Activated CD8-positive, alpha-beta T cell treated with anti-CD3 and anti-CD28 coated beads, Interleukin-2, amount 10 ng/mL, durations not matched to agents 7 days and 5 days (primary cell): ENCODE results near the gene CHEK2. TPM values are rescaled to one million over a fixed set of nuclear protein-coding genes. Genes with fewer than 3 reads are reported as not detected.
"Not testable (repeated sequence)": the region's sequence is repeated elsewhere in the genome, so short reads cannot be mapped to it uniquely, and the experiment has no call there.

Source experiments
- ATAC-seq: fragments of 150-1000 bp; cut with Tn5 transposase; one replicate; pipeline ENCODE4 v1.10.0; 2021; ENCODE audit warnings: moderate library complexity
- CTCF ChIA-PET: fragments of 350-600 bp; sonication (Branson Sonifier 250); formaldehyde crosslinking; loops from one replicate; lab custom pipeline; 2021; ENCODE audit warnings: antibody characterized with exemption; lab: Charles Lee
- POLR2A ChIA-PET: fragments of 350-600 bp; sonication (Branson Sonifier 250); formaldehyde crosslinking; loops from one replicate; lab custom pipeline; 2021; ENCODE audit warnings: antibody characterized with exemption; lab: Charles Lee
- DNase-seq: peaks from one replicate; pipeline ENCODE4 v3.0.0-alpha.2; 2020
- H3K27ac Mint-ChIP-seq: one replicate; pipeline ENCODE4 v1.8.0; 2021; ENCODE audit warnings: mild to moderate bottlenecking, mixed read lengths
- H3K27me3 Mint-ChIP-seq: one replicate; pipeline ENCODE4 v1.8.0; 2021; ENCODE audit warnings: low read depth, mixed read lengths
- H3K36me3 Mint-ChIP-seq: one replicate; pipeline ENCODE4 v1.8.0; 2021; ENCODE audit warnings: low read depth, mixed read lengths
- H3K4me1 Mint-ChIP-seq: one replicate; pipeline ENCODE4 v1.8.0; 2021; ENCODE audit warnings: low read depth, mixed read lengths
- H3K4me3 Mint-ChIP-seq: one replicate; pipeline ENCODE4 v1.8.0; 2021; ENCODE audit warnings: mild to moderate bottlenecking, mixed read lengths
- H3K9me3 Mint-ChIP-seq: one replicate; pipeline ENCODE4 v1.8.0; 2022; ENCODE audit warnings: mixed read lengths; ENCODE audit not compliant: insufficient read depth
- total RNA-seq, 2 experiments: library from RNA; stranded (reverse); gene quantifications; one replicate each; pipeline ENCODE4 v1.2.3, GENCODE V29; 2021

Gene CHEK2
- total RNA-seq, 2 experiments from 2014 or later: 43.7 to 47.9 TPM

- ATAC-seq (no peak), DNase-seq (peak; percentile 26)
- POLR2A ChIA-PET: interaction anchor here (1.4 to 3.8 kb wide), 3 partner anchors 9 to 59 kb away, joined by 3 to 24 read pairs (median 7); partner anchors contain the start of genes CCDC117 and XBP1
- CTCF ChIA-PET: interaction anchor here (1.0 to 1.7 kb wide), 6 partner anchors 32 to 141 kb away, joined by 3 to 6 read pairs (median 3); no protein-coding TSS in a partner anchor
- Mint-ChIP-seq H3K9me3 (no peaks in the 10 kb centered on the region), H3K27ac (peak overlapping the region; percentile 82), H3K36me3 (peaks cover 50% of the 10 kb centered on the region), H3K4me1 (peaks cover 43% of the 10 kb centered on the region), H3K4me3 (peak overlapping the region; percentile 87), H3K27me3 (no peaks in the 10 kb centered on the region)
These were observed 328 bp downstream of the CHEK2 start for GRCh38 chr22:28741200-28741784.

DNA sequence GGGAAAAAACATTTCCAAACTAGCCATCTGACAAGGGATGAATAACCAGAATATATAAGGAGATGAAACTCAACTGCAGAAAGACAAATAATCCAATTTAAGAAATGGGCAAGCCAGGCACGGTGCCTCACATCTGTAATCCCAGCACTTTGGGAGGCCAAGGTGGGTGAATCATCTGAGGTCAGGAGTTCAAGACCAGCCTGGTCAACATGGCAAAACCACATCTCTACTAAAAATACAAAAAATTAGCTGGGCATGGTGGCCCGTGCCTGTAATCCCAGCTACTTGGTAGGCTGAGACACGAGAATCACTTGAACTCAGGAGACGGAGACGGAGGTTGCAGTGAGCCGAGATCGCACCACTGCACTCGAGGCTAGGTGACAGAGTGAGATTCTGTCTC is 2.7 kb downstream of the CHEK2 start:
- H3K27ac Mint-ChIP-seq, CTCF ChIA-PET, H3K27me3 Mint-ChIP-seq, H3K4me3 Mint-ChIP-seq, POLR2A ChIA-PET, ATAC-seq, H3K9me3 Mint-ChIP-seq, DNase-seq: not testable (repeated sequence)
- Mint-ChIP-seq H3K4me1 (peaks cover 35% of the 10 kb centered on the region), H3K36me3 (peaks cover 38% of the 10 kb centered on the region)

GRCh38 chr22:28737701-28738100 is 3.9 kb downstream of the CHEK2 start:
- H3K4me3 Mint-ChIP-seq: no peak overlapping the region
- POLR2A ChIA-PET: no interaction called here

DNA sequence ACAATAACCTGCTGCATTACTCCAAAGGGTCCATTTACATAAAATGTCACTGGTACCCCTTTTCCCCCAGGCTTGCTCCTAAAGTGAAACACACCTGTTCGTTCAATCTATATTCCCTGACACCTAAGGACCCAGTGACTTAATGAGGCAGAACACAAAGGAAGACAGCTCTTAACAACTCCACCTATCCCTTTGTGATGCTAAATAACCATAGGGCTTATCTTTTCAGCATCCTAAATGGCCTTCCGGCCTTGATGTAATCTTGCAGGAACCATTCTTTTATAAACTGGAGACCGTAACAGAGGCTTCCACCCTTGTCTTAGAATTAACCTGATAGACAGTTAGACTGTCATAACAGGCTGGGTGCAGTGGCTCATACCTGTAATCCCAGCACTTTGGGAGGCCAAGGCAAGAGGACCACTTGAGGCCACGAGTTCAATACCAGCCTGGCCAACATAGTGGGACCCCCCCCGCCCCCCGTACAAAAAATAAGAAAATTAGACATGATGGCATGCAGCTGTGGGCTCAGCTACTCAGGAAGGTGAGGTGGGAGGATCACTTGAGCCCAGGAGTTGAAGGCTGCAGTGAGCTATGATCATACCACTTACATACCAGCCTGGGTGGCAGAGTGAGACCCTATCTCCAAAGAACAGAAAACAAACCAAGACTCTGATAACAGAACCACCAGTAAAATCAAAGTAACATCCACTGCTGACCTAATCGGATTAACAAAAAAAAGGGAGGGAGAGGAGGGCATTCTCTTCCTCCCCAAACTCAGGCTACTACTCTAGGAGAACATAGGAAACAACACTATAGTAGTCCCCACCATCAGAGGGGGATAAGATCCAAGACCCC is 5.1 kb downstream of the CHEK2 start:
- CTCF ChIA-PET: no interaction called here
- H3K9me3 Mint-ChIP-seq: no peaks in the 10 kb centered on the region
- ATAC-seq: no peak
- POLR2A ChIA-PET: no interaction called here
- H3K4me1 Mint-ChIP-seq: peaks cover 19% of the 10 kb centered on the region
- H3K27ac Mint-ChIP-seq: no peak overlapping the region
- DNase-seq: no peak
- H3K36me3 Mint-ChIP-seq: peaks cover 37% of the 10 kb centered on the region
- no peak overlapping the region for H3K4me3 Mint-ChIP-seq
- H3K27me3 Mint-ChIP-seq: no peaks in the 10 kb centered on the region

More at GRCh38 chr22:28737701-28738100, 3.9 kb downstream of the CHEK2 start:
- no peaks in the 10 kb centered on the region for H3K27me3 Mint-ChIP-seq
- peaks cover 39% of the 10 kb centered on the region for H3K36me3 Mint-ChIP-seq
- no peak for ATAC-seq
- H3K27ac Mint-ChIP-seq: no peak overlapping the region
- peaks cover 23% of the 10 kb centered on the region for H3K4me1 Mint-ChIP-seq
- CTCF ChIA-PET: no interaction called here
- DNase-seq: no peak
- H3K9me3 Mint-ChIP-seq: no peaks in the 10 kb centered on the region

GRCh38 chr22:28734393-28734792 is 7.2 kb downstream of the CHEK2 start:
- no peak for ATAC-seq
- H3K9me3 Mint-ChIP-seq: no peaks in the 10 kb centered on the region
- H3K27ac Mint-ChIP-seq: no peak overlapping the region
- no peak for DNase-seq
- POLR2A ChIA-PET: no interaction called here
- no peaks in the 10 kb centered on the region for H3K27me3 Mint-ChIP-seq
- CTCF ChIA-PET: interaction anchor here (1.2 kb wide), 1 partner anchor 103 kb away, joined by 4 read pairs; no protein-coding TSS in a partner anchor
- peaks cover 40% of the 10 kb centered on the region for H3K36me3 Mint-ChIP-seq
- H3K4me3 Mint-ChIP-seq: no peak overlapping the region
- peaks cover 14% of the 10 kb centered on the region for H3K4me1 Mint-ChIP-seq

DNA sequence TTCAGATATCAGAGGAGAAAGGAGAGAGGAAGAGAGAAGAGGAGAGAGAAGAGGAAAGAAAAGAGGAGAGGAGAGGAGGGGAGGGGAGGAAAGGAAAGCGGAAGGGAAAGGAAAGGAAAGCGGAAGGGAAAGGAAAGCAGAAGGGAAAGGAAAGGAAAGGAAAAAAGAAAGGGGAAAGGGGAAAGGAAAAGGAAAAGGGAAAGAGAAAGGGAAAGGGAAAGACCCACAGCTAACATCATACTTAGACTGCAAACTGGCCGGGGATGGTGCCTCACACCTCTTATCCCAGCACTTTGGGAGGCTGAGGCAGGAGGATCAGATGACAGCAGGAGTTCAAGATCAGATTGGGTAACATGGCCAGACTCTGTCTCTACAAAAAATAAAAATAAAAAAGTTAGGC is 11.4 kb downstream of the CHEK2 start:
- Mint-ChIP-seq H3K27me3 (no peaks in the 10 kb centered on the region), H3K27ac (no peak overlapping the region), H3K9me3 (no peaks in the 10 kb centered on the region), H3K36me3 (peaks cover 45% of the 10 kb centered on the region), H3K4me3 (no peak overlapping the region), H3K4me1 (peaks cover 6% of the 10 kb centered on the region)
- no peak for ATAC-seq
- CTCF ChIA-PET: interaction anchor here (0.6 kb wide), 1 partner anchor 50 kb away, joined by 3 read pairs; no protein-coding TSS in a partner anchor
- POLR2A ChIA-PET: no interaction called here
- DNase-seq: no peak

DNA sequence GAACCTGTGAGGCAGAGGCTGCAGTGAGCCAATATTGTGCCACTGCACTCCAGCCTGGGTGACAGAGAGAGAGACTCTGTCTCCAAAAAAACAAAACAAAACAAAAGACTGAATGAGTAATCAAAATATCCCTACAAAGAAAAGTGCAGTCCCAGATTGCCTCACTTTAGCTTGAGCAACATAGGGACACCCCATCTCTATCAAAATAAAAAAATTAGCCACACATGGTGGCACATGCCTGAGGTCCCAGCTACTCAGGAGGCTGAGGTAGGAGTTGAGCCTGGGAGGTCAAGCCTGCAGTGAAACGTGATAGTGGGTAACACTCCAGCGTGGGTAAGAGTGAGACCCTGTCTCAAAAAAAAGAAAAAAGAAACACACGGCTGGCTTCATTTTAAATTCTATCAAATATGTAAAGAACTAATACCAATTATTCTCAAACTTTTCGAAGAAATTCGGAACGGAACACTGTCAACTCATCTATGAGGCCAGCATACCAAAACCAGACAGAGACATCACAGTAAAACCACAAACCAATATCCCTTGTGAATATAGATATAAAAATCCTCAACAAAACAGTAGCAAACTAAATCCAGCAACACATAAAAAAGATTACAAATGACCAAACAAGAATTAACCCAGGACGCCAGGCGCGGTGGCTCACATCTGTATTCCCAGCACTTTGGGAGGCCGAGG is 12.9 kb downstream of the CHEK2 start:
- DNase-seq (no peak), ATAC-seq (no peak)
- no peaks in the 10 kb centered on the region for H3K27me3 Mint-ChIP-seq
- no peak overlapping the region for H3K4me3 Mint-ChIP-seq
- H3K9me3 Mint-ChIP-seq: no peaks in the 10 kb centered on the region
- ChIA-PET CTCF (no interaction called here), POLR2A (no interaction called here)
- peaks cover 49% of the 10 kb centered on the region for H3K36me3 Mint-ChIP-seq
- H3K27ac Mint-ChIP-seq: no peak overlapping the region
- H3K4me1 Mint-ChIP-seq: peaks cover 6% of the 10 kb centered on the region

DNA sequence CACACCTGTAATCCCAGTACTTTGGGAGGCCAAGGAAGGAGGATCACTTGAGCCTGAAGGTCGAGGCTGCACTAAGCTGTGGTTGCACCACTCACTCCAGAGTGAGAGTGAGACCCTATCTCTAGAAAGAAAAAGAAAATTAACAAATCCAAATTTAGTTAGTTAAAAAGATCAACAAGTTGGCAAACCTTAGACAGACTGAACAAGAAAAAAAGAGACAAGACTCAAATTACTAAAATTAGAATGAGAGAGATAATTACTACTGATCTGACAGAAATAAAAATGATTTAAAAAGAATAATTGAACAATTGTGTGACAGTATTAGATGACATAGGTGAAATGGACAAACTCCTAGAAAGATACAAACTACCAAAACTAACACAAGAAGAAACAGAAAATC is 13.6 kb downstream of the CHEK2 start:
- Mint-ChIP-seq H3K27me3 (no peaks in the 10 kb centered on the region), H3K36me3 (peaks cover 48% of the 10 kb centered on the region)
- CTCF ChIA-PET: no interaction called here

DNA sequence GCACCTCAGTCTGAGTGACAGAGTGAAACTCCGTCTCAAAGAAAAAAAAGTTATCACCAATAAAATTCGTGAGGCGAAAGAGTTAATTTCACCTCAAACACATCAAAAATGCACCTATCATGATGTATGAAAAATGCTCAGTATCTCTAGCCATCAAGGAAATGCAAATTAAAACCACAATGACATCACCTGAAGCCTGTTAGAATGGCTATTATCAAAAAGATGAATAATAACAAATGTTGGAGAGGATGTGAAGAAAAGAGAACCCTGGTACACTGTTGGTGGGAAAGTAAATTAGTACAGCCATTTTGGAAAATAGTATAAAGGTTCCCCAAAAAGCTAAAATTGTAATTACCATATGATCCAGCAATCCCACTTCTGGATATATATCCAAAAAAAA is 23.6 kb downstream of the CHEK2 start:
- no peaks in the 10 kb centered on the region for H3K9me3 Mint-ChIP-seq
- peaks cover 41% of the 10 kb centered on the region for H3K36me3 Mint-ChIP-seq
- H3K4me1 Mint-ChIP-seq: peaks cover 22% of the 10 kb centered on the region
- ATAC-seq (no peak), DNase-seq (no peak)
- ChIA-PET CTCF (no interaction called here), POLR2A (no interaction called here)
- no peaks in the 10 kb centered on the region for H3K27me3 Mint-ChIP-seq
- no peak overlapping the region for H3K4me3 Mint-ChIP-seq
- H3K27ac Mint-ChIP-seq: no peak overlapping the region

More for the DNA sequence above, 13.6 kb downstream of the CHEK2 start:
- H3K9me3 Mint-ChIP-seq: no peaks in the 10 kb centered on the region
- POLR2A ChIA-PET: no interaction called here
- DNase-seq: no peak
- ATAC-seq: no peak
- no peak overlapping the region for H3K4me3 Mint-ChIP-seq
- H3K27ac Mint-ChIP-seq: no peak overlapping the region
- peaks cover 6% of the 10 kb centered on the region for H3K4me1 Mint-ChIP-seq

- Mint-ChIP-seq H3K4me1 (peaks cover 28% of the 10 kb centered on the region), H3K27me3 (no peaks in the 10 kb centered on the region), H3K36me3 (peaks cover 48% of the 10 kb centered on the region), H3K4me3 (no peak overlapping the region), H3K27ac (no peak overlapping the region), H3K9me3 (no peaks in the 10 kb centered on the region)
- ChIA-PET CTCF (no interaction called here), POLR2A (no interaction called here)
- DNase-seq (no peak), ATAC-seq (no peak)
These were observed 24.9 kb downstream of the CHEK2 start for GRCh38 chr22:28716686-28717085.

DNA sequence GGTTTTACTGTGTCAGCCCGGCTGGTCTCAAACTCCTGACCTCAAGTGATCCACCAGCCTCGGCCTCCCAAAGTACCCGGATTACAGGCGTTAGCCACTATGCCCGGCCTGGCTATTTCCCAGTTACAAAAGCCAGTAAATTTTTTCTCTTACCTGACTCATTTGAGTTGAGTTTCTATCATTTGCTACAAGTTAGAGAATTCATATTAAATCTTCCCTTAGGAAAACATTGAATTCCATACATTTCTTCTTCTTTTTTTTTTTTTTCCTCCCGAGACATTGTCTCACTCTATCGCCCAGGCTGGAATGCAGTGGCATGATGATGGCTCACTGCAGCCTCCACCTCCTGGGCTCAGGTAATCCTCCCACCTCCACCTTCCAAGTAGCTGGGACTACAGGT is 26.0 kb downstream of the CHEK2 start:
- peaks cover 30% of the 10 kb centered on the region for H3K4me1 Mint-ChIP-seq
- H3K4me3 Mint-ChIP-seq: no peak overlapping the region
- no peak overlapping the region for H3K27ac Mint-ChIP-seq
- H3K27me3 Mint-ChIP-seq: no peaks in the 10 kb centered on the region
- CTCF ChIA-PET: no interaction called here
- peaks cover 50% of the 10 kb centered on the region for H3K36me3 Mint-ChIP-seq
- H3K9me3 Mint-ChIP-seq: no peaks in the 10 kb centered on the region
- DNase-seq (no peak), ATAC-seq (no peak)
- POLR2A ChIA-PET: no interaction called here
